HG03066 (cell line): ENCODE results near the gene OGFR.

Source experiments
- ATAC-seq: cut with Tn5 transposase; IDR thresholded peaks from one replicate; pipeline ENCODE4 v1.9.1; 2021; ENCODE audit warnings: low read depth; ENCODE audit not compliant: unreplicated experiment

Gene OGFR

GRCh38 chr20:62780204-62780603, 24.4 kb upstream of the OGFR start:
- no peak for ATAC-seq

- no peak for ATAC-seq
Observed at GRCh38 chr20:62780696-62781095, 23.9 kb upstream of the OGFR start.

- ATAC-seq, result no peak
Observed at GRCh38 chr20:62782149-62782892, 22.3 kb upstream of the OGFR start.

DNA sequence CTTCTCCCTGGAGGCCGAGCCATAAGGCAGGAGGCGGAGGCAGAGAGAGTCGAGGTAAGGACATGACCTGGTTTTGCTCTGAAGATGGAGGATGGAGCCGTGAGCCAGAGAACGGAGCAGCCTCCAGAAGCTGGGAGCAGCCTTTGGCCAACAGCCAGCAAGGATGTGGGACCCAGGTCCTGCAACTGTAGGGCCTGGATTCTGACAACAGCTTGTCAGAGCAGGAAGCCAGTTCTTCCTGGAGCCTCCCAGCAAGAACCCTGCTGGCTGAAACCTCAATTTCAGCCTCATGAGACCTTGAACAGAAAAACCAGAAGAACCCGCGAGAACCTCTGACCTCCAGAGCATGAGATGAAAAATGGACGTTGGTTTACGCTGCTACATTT, 21.7 kb upstream of the OGFR start:
- ATAC-seq, result no peak

- no peak for ATAC-seq
Observed at GRCh38 chr20:62784497-62784896, 20.1 kb upstream of the OGFR start.

DNA sequence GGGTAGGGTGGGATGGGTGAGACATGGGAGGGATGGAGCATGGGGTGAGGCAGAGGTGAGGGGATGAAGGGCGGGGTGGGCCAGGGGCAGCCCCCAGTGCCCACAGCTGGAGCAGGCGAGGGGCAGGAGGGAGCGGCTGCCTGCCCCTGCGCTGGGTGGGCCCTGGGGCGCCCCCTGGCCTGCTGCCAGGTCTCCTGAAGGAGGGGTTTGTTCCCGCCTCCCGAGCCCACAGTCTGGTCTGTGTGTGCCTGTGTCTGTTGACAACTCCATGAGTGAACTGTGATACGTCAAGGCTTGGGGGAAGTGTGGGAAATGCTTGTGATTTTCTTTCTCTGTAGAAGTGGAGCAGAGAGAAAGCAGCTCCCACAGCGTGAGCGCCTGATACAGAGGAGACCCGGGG, 19.2 kb upstream of the OGFR start:
- no peak for ATAC-seq

GRCh38 chr20:62786157-62786556, 18.5 kb upstream of the OGFR start:
- no peak for ATAC-seq

- no peak for ATAC-seq
Observed at GRCh38 chr20:62787321-62787720, 17.3 kb upstream of the OGFR start.

- no peak for ATAC-seq
Observed at GRCh38 chr20:62787866-62788265, 16.8 kb upstream of the OGFR start.

GRCh38 chr20:62788607-62789006, 16.0 kb upstream of the OGFR start:
- ATAC-seq, result no peak

GRCh38 chr20:62790075-62790474, 14.6 kb upstream of the OGFR start:
- no peak for ATAC-seq

GRCh38 chr20:62791301-62792181, 13.1 kb upstream of the OGFR start:
- ATAC-seq, result no peak

- no peak for ATAC-seq
Observed at GRCh38 chr20:62792182-62792939, 12.3 kb upstream of the OGFR start.

DNA sequence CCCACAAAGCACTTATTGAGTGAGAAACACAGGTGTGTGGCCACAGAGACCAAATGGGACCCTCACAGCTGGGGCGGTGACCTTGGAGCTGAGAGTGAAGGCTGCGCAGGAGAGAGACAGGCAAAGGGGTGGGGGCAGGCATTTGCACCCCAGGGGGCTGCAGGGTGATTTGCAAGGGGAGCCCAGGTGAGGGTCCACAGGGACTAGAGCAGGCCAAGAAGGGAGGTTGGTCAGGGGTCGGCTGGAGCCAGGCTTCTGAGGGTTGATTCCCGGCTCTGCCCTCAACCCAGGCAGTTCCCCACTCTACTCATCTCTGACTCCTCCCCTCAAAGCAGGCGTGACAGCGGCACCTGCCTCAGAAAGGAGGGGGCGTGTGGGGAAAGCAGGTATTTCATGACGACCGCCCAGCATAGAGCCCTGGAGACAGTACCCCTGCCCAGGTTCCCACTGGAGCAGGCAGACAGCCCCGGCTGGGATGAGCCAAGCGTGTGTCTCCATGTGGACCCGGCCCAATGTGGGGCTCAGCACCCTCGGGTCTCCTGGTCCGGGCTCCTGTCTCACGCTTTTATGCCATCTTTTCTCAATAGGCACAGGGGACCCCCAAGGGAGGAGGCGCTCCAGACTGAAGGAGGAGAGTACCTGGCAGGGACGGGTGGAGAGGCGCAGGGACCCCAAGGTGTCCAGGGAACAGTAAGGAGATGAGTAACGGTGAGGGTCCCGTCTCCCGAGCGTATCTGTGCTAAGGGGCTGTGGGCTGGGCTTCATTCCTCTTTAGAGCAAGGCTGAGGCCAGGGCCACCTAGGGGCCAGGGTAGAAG, 11.5 kb upstream of the OGFR start:
- no peak for ATAC-seq

GRCh38 chr20:62793757-62794006, 11.0 kb upstream of the OGFR start:
- ATAC-seq, result no peak

- ATAC-seq, result peak; percentile 70
Observed at GRCh38 chr20:62794007-62794724, 10.5 kb upstream of the OGFR start.

GRCh38 chr20:62795023-62795761, 9.4 kb upstream of the OGFR start:
- ATAC-seq, result no peak

DNA sequence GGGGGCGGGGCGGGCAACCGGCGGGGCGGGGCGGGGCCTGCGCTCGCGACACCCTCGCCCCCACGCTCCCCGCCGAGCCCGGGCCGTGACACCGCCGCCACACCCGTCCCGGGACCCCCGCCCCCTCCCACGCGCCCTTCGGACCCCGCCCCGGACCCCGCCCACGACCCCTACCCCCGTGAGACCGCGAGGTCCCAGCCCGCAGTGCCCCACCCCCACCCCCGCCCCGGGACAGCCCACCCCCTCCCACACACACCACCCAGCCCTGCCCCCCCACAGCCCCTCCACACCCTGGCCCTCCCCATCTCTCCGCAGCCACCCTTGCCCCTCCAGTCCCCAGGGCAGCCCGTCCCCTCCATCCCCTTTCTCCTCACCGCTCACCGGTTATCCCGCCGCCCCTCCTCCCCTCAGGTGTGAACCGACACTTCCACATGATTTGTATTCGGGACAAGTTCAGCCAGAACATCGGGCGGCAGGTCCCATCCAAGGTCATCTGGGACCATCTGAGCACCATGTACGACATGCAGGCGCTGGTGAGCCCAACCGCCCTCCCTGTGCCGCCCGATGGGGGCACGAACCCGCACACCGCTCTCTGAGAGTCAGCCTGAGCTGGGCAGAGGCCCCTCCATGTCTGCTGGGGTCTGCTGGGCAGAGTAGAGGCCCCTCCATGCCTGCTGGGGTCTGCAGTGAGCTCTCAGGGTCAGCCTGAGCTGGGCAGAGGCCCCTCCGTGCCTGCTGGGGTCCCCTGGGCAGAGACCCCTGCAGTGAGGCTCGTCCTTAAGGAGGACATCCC, 7.7 kb upstream of the OGFR start:
- no peak for ATAC-seq
